ENCODE data around the gene ECSIT. TPM values are rescaled to one million over a fixed set of nuclear protein-coding genes. Genes with fewer than 3 reads are reported as not detected.

Gene ECSIT
- total RNA-seq, 2 experiments from 2014 or later = 27.2 to 27.4 TPM

- intact Hi-C loops (cut with DNase I, micrococcal nuclease) = no loop called here
- Histone ChIP-seq H3K27me3 (ENCODE audit: control insufficient read depth in 1 of 2, insufficient read depth in 2 of 2, low read length in 2 of 2) (no peaks in the 10 kb centered on the region), H3K9me3 (ENCODE audit: control insufficient read depth in 1 of 2, insufficient read depth in 1 of 2, low read length in 2 of 2) (no peaks in the 10 kb centered on the region), H3K27ac (ENCODE audit: low read depth in 1 of 2, low read length in 2 of 2) (no peak overlapping the region), H3K4me1 (ENCODE audit: insufficient read depth, low read length) (peaks cover 20% of the 10 kb centered on the region), H3K4me3 (ENCODE audit: low read length) (no peak overlapping the region), H3K36me3 (ENCODE audit: insufficient read depth, low read length) (peaks cover 41% of the 10 kb centered on the region)
- Mint-ChIP-seq H3K36me3 (ENCODE audit: low read depth) (peaks cover 27% of the 10 kb centered on the region), H3K27ac (no peak overlapping the region), H3K4me1 (ENCODE audit: low read depth) (peaks cover 22% of the 10 kb centered on the region), H3K9me3 (no peaks in the 10 kb centered on the region), H3K27me3 (no peaks in the 10 kb centered on the region), H3K4me3 (no peak overlapping the region)
- no peak for TF ChIP-seq CTCF (IDR thresholded peaks at IDR 0.05)
- DNase-seq (no peak), ATAC-seq (ENCODE audit: poor library complexity) (no peak)
- ChIA-PET POLR2A (interaction anchor here (1.1 kb wide), 1 partner anchor 17 kb away, joined by 3 read pairs; no protein-coding TSS in a partner anchor), CTCF (no interaction called here)
These were observed 23.9 kb upstream of the ECSIT start for GRCh38 chr19:11552666-11553372.

- Histone ChIP-seq H3K36me3 (ENCODE audit: insufficient read depth, low read length) (peaks cover 37% of the 10 kb centered on the region), H3K27ac (ENCODE audit: low read depth in 1 of 2, low read length in 2 of 2) (no peak overlapping the region), H3K27me3 (ENCODE audit: control insufficient read depth in 1 of 2, insufficient read depth in 2 of 2, low read length in 2 of 2) (no peaks in the 10 kb centered on the region), H3K4me3 (ENCODE audit: low read length) (no peak overlapping the region), H3K9me3 (ENCODE audit: control insufficient read depth in 1 of 2, insufficient read depth in 1 of 2, low read length in 2 of 2) (no peaks in the 10 kb centered on the region), H3K4me1 (ENCODE audit: insufficient read depth, low read length) (peaks cover 11% of the 10 kb centered on the region)
- H3K4me1 Mint-ChIP-seq (ENCODE audit: low read depth) = peaks cover 16% of the 10 kb centered on the region
- H3K27me3 Mint-ChIP-seq = no peaks in the 10 kb centered on the region
- H3K36me3 Mint-ChIP-seq (ENCODE audit: low read depth) = peaks cover 22% of the 10 kb centered on the region
- no peak for TF ChIP-seq CTCF (IDR thresholded peaks at IDR 0.05)
- H3K4me3 Mint-ChIP-seq = no peak overlapping the region
- CTCF ChIA-PET = no interaction called here
- intact Hi-C loops (cut with DNase I, micrococcal nuclease) = no loop called here
- peak; percentile 29 for ATAC-seq (ENCODE audit: poor library complexity)
- no peaks in the 10 kb centered on the region for H3K9me3 Mint-ChIP-seq
- DNase-seq = no peak
- H3K27ac Mint-ChIP-seq = no peak overlapping the region
- POLR2A ChIA-PET = interaction anchor here (1.1 kb wide), 1 partner anchor 16 kb away, joined by 3 read pairs; no protein-coding TSS in a partner anchor
These were observed 22.8 kb upstream of the ECSIT start for GRCh38 chr19:11551603-11552235.

DNA sequence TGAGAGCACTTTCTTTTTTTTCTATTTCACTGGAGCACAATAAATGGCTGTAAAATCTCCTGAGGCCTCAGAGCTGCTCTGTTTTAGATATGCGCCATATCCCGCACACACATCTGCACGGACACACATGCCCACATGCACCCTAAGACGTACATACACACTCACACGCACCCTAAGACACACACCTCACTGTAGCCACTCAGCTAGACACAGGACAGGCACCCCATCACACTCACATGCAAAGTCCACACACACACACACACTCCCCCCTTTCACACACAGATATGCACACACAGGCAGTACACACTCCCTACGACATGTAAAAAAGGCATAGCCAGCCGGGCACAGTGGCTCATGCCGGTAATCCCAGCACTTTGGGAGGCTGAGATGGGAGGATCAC is 21.3 kb upstream of the ECSIT start:
- no peak for DNase-seq
- H3K27me3 ChIP-seq (ENCODE audit: control insufficient read depth in 1 of 2, insufficient read depth in 2 of 2, low read length in 2 of 2) = no peaks in the 10 kb centered on the region
- intact Hi-C loops (cut with DNase I, micrococcal nuclease) = no loop called here
- no peak overlapping the region for H3K27ac Mint-ChIP-seq
- no peaks in the 10 kb centered on the region for H3K27me3 Mint-ChIP-seq
- ATAC-seq (ENCODE audit: poor library complexity) = no peak
- no peak overlapping the region for H3K4me3 ChIP-seq (ENCODE audit: low read length)
- POLR2A ChIA-PET = no interaction called here
- peaks cover 7% of the 10 kb centered on the region for H3K4me1 Mint-ChIP-seq (ENCODE audit: low read depth)
- H3K4me1 ChIP-seq (ENCODE audit: insufficient read depth, low read length) = peaks cover 9% of the 10 kb centered on the region
- no peak overlapping the region for H3K4me3 Mint-ChIP-seq
- peaks cover 14% of the 10 kb centered on the region for H3K36me3 Mint-ChIP-seq (ENCODE audit: low read depth)
- TF ChIP-seq CTCF (IDR thresholded peaks at IDR 0.05) = no peak
- no peaks in the 10 kb centered on the region for H3K9me3 Mint-ChIP-seq
- CTCF ChIA-PET = no interaction called here
- peaks cover 31% of the 10 kb centered on the region for H3K36me3 ChIP-seq (ENCODE audit: insufficient read depth, low read length)
- no peaks in the 10 kb centered on the region for H3K9me3 ChIP-seq (ENCODE audit: control insufficient read depth in 1 of 2, insufficient read depth in 1 of 2, low read length in 2 of 2)
- H3K27ac ChIP-seq (ENCODE audit: low read depth in 1 of 2, low read length in 2 of 2) = no peak overlapping the region
